ENCODE data around the gene PDCD7. TPM values are rescaled to one million over a fixed set of nuclear protein-coding genes. Genes with fewer than 3 reads are reported as not detected.
"Not testable (repeated sequence)": the region's sequence is repeated elsewhere in the genome, so short reads cannot be mapped to it uniquely, and the experiment has no call there.

Gene PDCD7
- total RNA-seq, 1 donor from 2014 or later, result 12.3 TPM

DNA sequence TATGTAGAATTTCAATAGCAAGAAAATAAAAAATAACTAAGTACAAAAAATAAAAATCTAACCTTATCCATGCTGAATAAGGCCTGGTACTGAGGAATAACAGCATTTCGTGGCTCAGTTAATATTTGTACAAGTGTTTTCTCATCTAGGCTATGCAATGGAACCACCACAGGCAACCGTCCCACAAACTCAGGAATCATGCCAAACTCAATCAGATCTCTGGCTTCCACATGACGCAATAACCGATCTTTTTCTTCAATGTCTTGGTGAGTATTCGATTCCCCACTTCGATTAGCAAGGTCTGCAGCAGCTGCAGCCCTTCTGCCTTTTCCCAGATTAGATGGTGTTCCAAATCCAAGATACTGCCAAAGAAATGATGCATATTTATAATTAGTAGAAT lies 21.1 kb upstream of the PDCD7 start:
- H3K27ac Mint-ChIP-seq (ENCODE audit: unreplicated experiment), result no peak overlapping the region
- H3K9ac ChIP-seq (ENCODE audit: low read length), result no peak overlapping the region
- H3K4me2 ChIP-seq (ENCODE audit: low read length), result no peak overlapping the region
- no peak overlapping the region for H3K27ac ChIP-seq (ENCODE audit: low read depth, low read length)
- TF ChIP-seq, protein P1, sequence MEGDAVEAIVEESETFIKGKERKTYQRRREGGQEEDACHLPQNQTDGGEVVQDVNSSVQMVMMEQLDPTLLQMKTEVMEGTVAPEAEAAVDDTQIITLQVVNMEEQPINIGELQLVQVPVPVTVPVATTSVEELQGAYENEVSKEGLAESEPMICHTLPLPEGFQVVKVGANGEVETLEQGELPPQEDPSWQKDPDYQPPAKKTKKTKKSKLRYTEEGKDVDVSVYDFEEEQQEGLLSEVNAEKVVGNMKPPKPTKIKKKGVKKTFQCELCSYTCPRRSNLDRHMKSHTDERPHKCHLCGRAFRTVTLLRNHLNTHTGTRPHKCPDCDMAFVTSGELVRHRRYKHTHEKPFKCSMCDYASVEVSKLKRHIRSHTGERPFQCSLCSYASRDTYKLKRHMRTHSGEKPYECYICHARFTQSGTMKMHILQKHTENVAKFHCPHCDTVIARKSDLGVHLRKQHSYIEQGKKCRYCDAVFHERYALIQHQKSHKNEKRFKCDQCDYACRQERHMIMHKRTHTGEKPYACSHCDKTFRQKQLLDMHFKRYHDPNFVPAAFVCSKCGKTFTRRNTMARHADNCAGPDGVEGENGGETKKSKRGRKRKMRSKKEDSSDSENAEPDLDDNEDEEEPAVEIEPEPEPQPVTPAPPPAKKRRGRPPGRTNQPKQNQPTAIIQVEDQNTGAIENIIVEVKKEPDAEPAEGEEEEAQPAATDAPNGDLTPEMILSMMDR (IDR thresholded peaks at IDR 0.05; ENCODE audit: insufficient read depth, low read depth, low read length), result no peak
- no peak for TF ChIP-seq EZH2 (IDR thresholded peaks at IDR 0.05; ENCODE audit: insufficient read depth, low read length)
- H3K27me3 ChIP-seq (ENCODE audit: insufficient read depth, low read length), result no peaks in the 10 kb centered on the region
- no peaks in the 10 kb centered on the region for H3K79me2 ChIP-seq (ENCODE audit: insufficient read depth, low read length)
- no peaks in the 10 kb centered on the region for H3K4me1 Mint-ChIP-seq (ENCODE audit: low read depth, unreplicated experiment)
- H3K27me3 Mint-ChIP-seq (ENCODE audit: low read depth, unreplicated experiment), result no peaks in the 10 kb centered on the region
- no peak overlapping the region for H3K4me3 Mint-ChIP-seq (ENCODE audit: unreplicated experiment)
- H3K36me3 Mint-ChIP-seq (ENCODE audit: low read depth, unreplicated experiment), result peaks cover 6% of the 10 kb centered on the region
- no peak overlapping the region for H3K4me3 ChIP-seq (ENCODE audit: insufficient read depth, low read depth, low read length)
- no peak overlapping the region for H2AFZ ChIP-seq (ENCODE audit: low read depth, low read length)
- peaks cover 47% of the 10 kb centered on the region for H3K36me3 ChIP-seq (ENCODE audit: insufficient read depth, low read length)
- no peaks in the 10 kb centered on the region for H3K9me3 Mint-ChIP-seq (ENCODE audit: unreplicated experiment)
- no peak for DNase-seq (ENCODE audit: low read depth)
- no peak for FAIRE-seq
- no peaks in the 10 kb centered on the region for H3K9me3 ChIP-seq (ENCODE audit: insufficient read depth, low read depth, low read length)
- H4K20me1 ChIP-seq (ENCODE audit: insufficient read depth, low read length), result no peaks in the 10 kb centered on the region
- no peaks in the 10 kb centered on the region for H3K4me1 ChIP-seq (ENCODE audit: insufficient read depth, low read length)

DNA sequence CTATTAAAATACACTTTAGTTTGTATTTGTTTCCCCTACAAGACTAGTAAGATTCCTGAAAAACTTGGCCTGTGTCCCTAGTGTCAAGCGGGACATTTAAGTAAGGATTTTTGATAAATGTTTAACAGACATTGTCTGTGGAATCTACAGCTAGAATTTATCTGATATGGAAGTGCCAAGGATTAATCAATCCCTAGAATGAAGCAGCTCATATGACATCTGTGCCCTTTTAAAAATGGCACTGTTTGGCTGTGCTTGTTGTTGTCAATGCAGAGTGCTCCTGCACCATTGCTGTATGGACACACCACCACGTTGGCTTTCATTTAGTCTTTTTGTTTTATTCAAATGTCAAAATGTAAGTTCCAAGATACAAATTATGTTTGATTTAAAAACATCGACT lies 14.3 kb upstream of the PDCD7 start:
- Histone ChIP-seq H2AFZ (ENCODE audit: low read depth, low read length) (no peak overlapping the region), H4K20me1 (ENCODE audit: insufficient read depth, low read length) (no peaks in the 10 kb centered on the region), H3K27me3 (ENCODE audit: insufficient read depth, low read length) (no peaks in the 10 kb centered on the region), H3K4me1 (ENCODE audit: insufficient read depth, low read length) (no peaks in the 10 kb centered on the region), H3K4me3 (ENCODE audit: insufficient read depth, low read depth, low read length) (no peak overlapping the region), H3K9ac (ENCODE audit: low read length) (no peak overlapping the region), H3K9me3 (ENCODE audit: insufficient read depth, low read depth, low read length) (no peaks in the 10 kb centered on the region), H3K79me2 (ENCODE audit: insufficient read depth, low read length) (no peaks in the 10 kb centered on the region), H3K27ac (ENCODE audit: low read depth, low read length) (no peak overlapping the region), H3K4me2 (ENCODE audit: low read length) (no peak overlapping the region), H3K36me3 (ENCODE audit: insufficient read depth, low read length) (peaks cover 13% of the 10 kb centered on the region)
- Mint-ChIP-seq H3K27ac (ENCODE audit: unreplicated experiment) (no peak overlapping the region), H3K4me1 (ENCODE audit: low read depth, unreplicated experiment) (no peaks in the 10 kb centered on the region), H3K9me3 (ENCODE audit: unreplicated experiment) (no peaks in the 10 kb centered on the region), H3K4me3 (ENCODE audit: unreplicated experiment) (no peak overlapping the region), H3K27me3 (ENCODE audit: low read depth, unreplicated experiment) (no peaks in the 10 kb centered on the region), H3K36me3 (ENCODE audit: low read depth, unreplicated experiment) (no peaks in the 10 kb centered on the region)
- FAIRE-seq, result no peak
- TF ChIP-seq, protein P1 (IDR thresholded peaks at IDR 0.05; ENCODE audit: insufficient read depth, low read depth, low read length), result no peak
- TF ChIP-seq EZH2 (IDR thresholded peaks at IDR 0.05; ENCODE audit: insufficient read depth, low read length), result no peak
- no peak for DNase-seq (ENCODE audit: low read depth)

DNA sequence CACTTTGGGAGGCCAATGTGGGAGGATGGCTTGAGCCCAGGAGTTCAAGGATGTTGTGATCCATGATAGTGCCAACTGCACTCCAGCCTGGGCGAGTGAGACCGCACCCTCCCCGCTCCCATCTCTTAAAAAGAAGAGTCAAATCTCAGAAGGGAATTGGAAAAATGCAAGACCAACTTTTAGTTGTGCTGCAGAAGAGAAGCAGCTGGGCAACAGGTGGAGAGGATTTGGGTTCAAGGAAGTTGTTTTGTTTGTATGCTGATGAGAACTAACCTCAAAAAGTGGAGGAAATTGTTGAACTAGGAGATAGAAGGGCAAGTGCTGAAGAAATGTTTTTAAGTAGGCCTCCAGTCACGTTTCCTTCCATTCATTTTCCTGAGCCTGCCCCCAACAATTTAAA lies 12.8 kb upstream of the PDCD7 start:
- no peak overlapping the region for H3K4me3 Mint-ChIP-seq (ENCODE audit: unreplicated experiment)
- no peak overlapping the region for H3K27ac Mint-ChIP-seq (ENCODE audit: unreplicated experiment)
- H3K36me3 ChIP-seq (ENCODE audit: insufficient read depth, low read length), result peaks cover 10% of the 10 kb centered on the region
- H3K27me3 Mint-ChIP-seq (ENCODE audit: low read depth, unreplicated experiment), result no peaks in the 10 kb centered on the region
- FAIRE-seq, result no peak
- TF ChIP-seq EZH2 (IDR thresholded peaks at IDR 0.05; ENCODE audit: insufficient read depth, low read length), result no peak
- TF ChIP-seq, protein P1 (IDR thresholded peaks at IDR 0.05; ENCODE audit: insufficient read depth, low read depth, low read length), result no peak
- no peak overlapping the region for H2AFZ ChIP-seq (ENCODE audit: low read depth, low read length)
- no peaks in the 10 kb centered on the region for H3K36me3 Mint-ChIP-seq (ENCODE audit: low read depth, unreplicated experiment)
- no peaks in the 10 kb centered on the region for H3K27me3 ChIP-seq (ENCODE audit: insufficient read depth, low read length)
- H3K9ac ChIP-seq (ENCODE audit: low read length), result no peak overlapping the region
- H3K79me2 ChIP-seq (ENCODE audit: insufficient read depth, low read length), result no peaks in the 10 kb centered on the region
- H3K4me1 Mint-ChIP-seq (ENCODE audit: low read depth, unreplicated experiment), result no peaks in the 10 kb centered on the region
- H3K9me3 Mint-ChIP-seq (ENCODE audit: unreplicated experiment), result no peaks in the 10 kb centered on the region
- no peaks in the 10 kb centered on the region for H4K20me1 ChIP-seq (ENCODE audit: insufficient read depth, low read length)
- no peaks in the 10 kb centered on the region for H3K4me1 ChIP-seq (ENCODE audit: insufficient read depth, low read length)
- H3K9me3 ChIP-seq (ENCODE audit: insufficient read depth, low read depth, low read length), result no peaks in the 10 kb centered on the region
- no peak overlapping the region for H3K27ac ChIP-seq (ENCODE audit: low read depth, low read length)
- H3K4me3 ChIP-seq (ENCODE audit: insufficient read depth, low read depth, low read length), result no peak overlapping the region
- no peak overlapping the region for H3K4me2 ChIP-seq (ENCODE audit: low read length)
- DNase-seq (ENCODE audit: low read depth), result no peak

DNA sequence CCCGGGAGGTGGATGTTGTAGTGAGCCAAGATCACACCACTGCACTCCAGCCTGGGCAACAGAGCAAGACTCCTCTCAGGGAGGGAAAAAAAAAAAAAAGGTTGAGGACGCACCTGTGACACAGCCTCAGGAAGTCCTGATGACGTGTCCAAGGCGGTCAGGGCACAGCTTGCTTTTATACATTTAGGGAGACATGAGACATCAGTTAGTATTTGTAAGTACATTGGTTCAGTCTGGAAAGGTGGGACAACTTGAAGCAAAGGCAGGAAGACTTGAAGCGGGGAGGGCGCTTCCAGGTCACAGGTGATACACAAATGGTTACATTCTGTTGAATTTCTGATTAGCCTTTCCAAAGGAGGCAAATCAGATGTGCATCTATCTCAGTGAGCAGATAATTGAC lies 5.0 kb upstream of the PDCD7 start:
- H3K79me2 ChIP-seq (ENCODE audit: insufficient read depth, low read length); H3K36me3 Mint-ChIP-seq (ENCODE audit: low read depth, unreplicated experiment); H3K27me3 ChIP-seq (ENCODE audit: insufficient read depth, low read length); H3K4me2 ChIP-seq (ENCODE audit: low read length); H3K27ac ChIP-seq (ENCODE audit: low read depth, low read length); FAIRE-seq; H3K4me1 Mint-ChIP-seq (ENCODE audit: low read depth, unreplicated experiment); H4K20me1 ChIP-seq (ENCODE audit: insufficient read depth, low read length); H3K4me1 ChIP-seq (ENCODE audit: insufficient read depth, low read length); H3K4me3 Mint-ChIP-seq (ENCODE audit: unreplicated experiment); H2AFZ ChIP-seq (ENCODE audit: low read depth, low read length); H3K9ac ChIP-seq (ENCODE audit: low read length); H3K27ac Mint-ChIP-seq (ENCODE audit: unreplicated experiment); H3K27me3 Mint-ChIP-seq (ENCODE audit: low read depth, unreplicated experiment); H3K9me3 ChIP-seq (ENCODE audit: insufficient read depth, low read depth, low read length); H3K4me3 ChIP-seq (ENCODE audit: insufficient read depth, low read depth, low read length); DNase-seq (ENCODE audit: low read depth); H3K36me3 ChIP-seq (ENCODE audit: insufficient read depth, low read length): not testable (repeated sequence)
- H3K9me3 Mint-ChIP-seq (ENCODE audit: unreplicated experiment), result peaks cover 22% of the 10 kb centered on the region

Data from astrocyte (in vitro differentiated cells and primary cell).